Measurements from ENCODE around the gene ETHE1.

ETHE1 gene

GRCh38 chr19:43495082-43495481, 31.9 kb downstream of the ETHE1 start:
- DNase-seq (ENCODE audit: low read depth in 2 of 2, low spot score in 1 of 2) = no peak

- no peak for DNase-seq (ENCODE audit: low read depth in 2 of 2, low spot score in 1 of 2)
Observed at GRCh38 chr19:43490759-43491158, 36.2 kb downstream of the ETHE1 start.

GRCh38 chr19:43489979-43490599, 36.9 kb downstream of the ETHE1 start:
- DNase-seq (ENCODE audit: low read depth in 2 of 2, low spot score in 1 of 2) = no peak

GRCh38 chr19:43489310-43489709, 37.7 kb downstream of the ETHE1 start:
- no peak for DNase-seq (ENCODE audit: low read depth in 2 of 2, low spot score in 1 of 2)

- DNase-seq (ENCODE audit: low read depth in 2 of 2, low spot score in 1 of 2) = no peak
Observed at GRCh38 chr19:43488179-43488578, 38.8 kb downstream of the ETHE1 start.

GRCh38 chr19:43486412-43486811, 40.6 kb downstream of the ETHE1 start:
- DNase-seq (ENCODE audit: low read depth in 2 of 2, low spot score in 1 of 2) = no peak

- DNase-seq (ENCODE audit: low read depth in 2 of 2, low spot score in 1 of 2) = no peak
Observed at GRCh38 chr19:43485951-43486350, 41.0 kb downstream of the ETHE1 start.

GRCh38 chr19:43483281-43483680, 43.7 kb downstream of the ETHE1 start:
- DNase-seq (ENCODE audit: low read depth in 2 of 2, low spot score in 1 of 2) = no peak

GRCh38 chr19:43482193-43482592, 44.8 kb downstream of the ETHE1 start:
- no peak for DNase-seq (ENCODE audit: low read depth in 2 of 2, low spot score in 1 of 2)

- no peak for DNase-seq (ENCODE audit: low read depth in 2 of 2, low spot score in 1 of 2)
Observed at GRCh38 chr19:43481701-43482100, 45.3 kb downstream of the ETHE1 start.

GRCh38 chr19:43480574-43480973, 46.4 kb downstream of the ETHE1 start:
- DNase-seq (ENCODE audit: low read depth in 2 of 2, low spot score in 1 of 2) = no peak

GRCh38 chr19:43479961-43480561, 46.9 kb downstream of the ETHE1 start:
- DNase-seq (ENCODE audit: low read depth in 2 of 2, low spot score in 1 of 2) = no peak

- no peak for DNase-seq (ENCODE audit: low read depth in 2 of 2, low spot score in 1 of 2)
Observed at GRCh38 chr19:43479226-43479625, 47.8 kb downstream of the ETHE1 start.

- DNase-seq (ENCODE audit: low read depth in 2 of 2, low spot score in 1 of 2) = no peak
Observed at GRCh38 chr19:43478323-43478722, 48.7 kb downstream of the ETHE1 start.

GRCh38 chr19:43476606-43477005, 50.4 kb downstream of the ETHE1 start:
- DNase-seq (ENCODE audit: low read depth in 2 of 2, low spot score in 1 of 2) = no peak

- DNase-seq (ENCODE audit: low read depth in 2 of 2, low spot score in 1 of 2) = peak; percentile 91 to 97
Observed at GRCh38 chr19:43474986-43475705, 51.9 kb downstream of the ETHE1 start.

- DNase-seq (ENCODE audit: low read depth in 2 of 2, low spot score in 1 of 2) = no peak
Observed at GRCh38 chr19:43474487-43474886, 52.5 kb downstream of the ETHE1 start.

- DNase-seq (ENCODE audit: low read depth in 2 of 2, low spot score in 1 of 2) = no peak
Observed at GRCh38 chr19:43471091-43471490, 55.9 kb downstream of the ETHE1 start.

- DNase-seq (ENCODE audit: low read depth in 2 of 2, low spot score in 1 of 2) = peak in 1 of 2 donors; percentile 43
Observed at GRCh38 chr19:43470288-43470687, 56.7 kb downstream of the ETHE1 start.

GRCh38 chr19:43469160-43469480, 57.9 kb downstream of the ETHE1 start:
- no peak for DNase-seq (ENCODE audit: low read depth in 2 of 2, low spot score in 1 of 2)

- DNase-seq (ENCODE audit: low read depth in 2 of 2, low spot score in 1 of 2) = no peak
Observed at GRCh38 chr19:43468354-43469159, 58.4 kb downstream of the ETHE1 start.

GRCh38 chr19:43467730-43468129, 59.3 kb downstream of the ETHE1 start:
- DNase-seq (ENCODE audit: low read depth in 2 of 2, low spot score in 1 of 2) = no peak
